NT2/D1 (cell line): Measurements from ENCODE around the gene LASP1NB.

Experiments used
- DNase-seq: peaks from one replicate; pipeline ENCODE4 v3.0.0-alpha.2; 2011; ENCODE audit warnings: low read depth, low spot score
- H3K27me3 ChIP-seq: 2 replicates; pipeline ENCODE4 v1.6.0; 2011; ENCODE audit warnings: mild to moderate bottlenecking; ENCODE audit not compliant: insufficient read length, insufficient read depth
- H3K36me3 ChIP-seq: 2 replicates; pipeline ENCODE4 v1.6.1; 2011; ENCODE audit warnings: mild to moderate bottlenecking, low read length, mixed read lengths; ENCODE audit not compliant: insufficient read depth, insufficient read length
- H3K4me1 ChIP-seq: 2 replicates; pipeline ENCODE4 v1.5.1; 2011; ENCODE audit not compliant: insufficient read depth, insufficient read length
- H3K4me3 ChIP-seq: 2 replicates; pipeline ENCODE4 v1.5.1; 2011; ENCODE audit warnings: low read depth; ENCODE audit not compliant: insufficient read length
- H3K9ac ChIP-seq: 2 replicates; pipeline ENCODE4 v1.6.0; 2011; ENCODE audit warnings: low read depth; ENCODE audit not compliant: insufficient read length
- H3K9me3 ChIP-seq: 2 replicates; pipeline ENCODE4 v1.5.1; 2011; ENCODE audit warnings: mild to moderate bottlenecking, low read length; ENCODE audit not compliant: insufficient read depth
- SUZ12 ChIP-seq: IDR thresholded peaks from 2 replicates; pipeline ENCODE4 v1.6.1; 2011; ENCODE audit not compliant: insufficient read length, insufficient read depth; ENCODE audit errors: extremely low read depth
- YY1 ChIP-seq: IDR thresholded peaks from 2 replicates; pipeline ENCODE4 v1.6.1; 2011; ENCODE audit not compliant: insufficient read length, insufficient read depth
- ZNF274 ChIP-seq: IDR thresholded peaks from 2 replicates; pipeline ENCODE4 v1.6.1; 2011; ENCODE audit warnings: mild to moderate bottlenecking, low read depth, low read length

Gene LASP1NB

DNA sequence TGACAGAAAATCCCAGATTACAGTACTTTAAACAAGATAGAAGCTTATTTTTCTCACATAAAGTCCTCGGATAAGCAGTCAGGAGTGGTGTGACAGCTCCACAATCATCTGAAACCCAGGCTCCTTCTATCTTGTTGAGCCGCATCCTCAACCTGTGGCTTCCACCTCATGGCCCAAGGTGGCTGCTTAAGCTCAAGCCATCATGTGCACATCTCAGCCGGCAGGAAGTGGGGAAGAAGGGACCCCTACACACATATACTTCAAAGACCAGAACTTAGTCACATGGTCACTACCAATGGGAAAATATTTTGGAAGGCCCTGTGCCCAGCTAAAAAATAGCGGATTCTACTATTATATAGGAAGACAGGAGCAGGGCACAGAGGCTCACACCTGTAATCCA, 52.8 kb downstream of the LASP1NB start:
- Histone ChIP-seq H3K4me1 (no peaks in the 10 kb centered on the region), H3K9me3 (no peaks in the 10 kb centered on the region), H3K27me3 (no peaks in the 10 kb centered on the region), H3K9ac (no peak overlapping the region), H3K36me3 (no peaks in the 10 kb centered on the region), H3K4me3 (no peak overlapping the region)
- no peak for TF ChIP-seq ZNF274
- no peak for TF ChIP-seq YY1
- no peak for TF ChIP-seq SUZ12
- DNase-seq: no peak
